Vagina (tissue), 2 donors: ENCODE data around the gene TRAPPC4.

Source experiments
- POLR2A ChIP-seq, 2 donors: fragments of 450-650 bp; IDR thresholded peaks; one replicate each; pipeline ENCODE4 v1.6.1; 2017; ENCODE audit warnings: antibody characterized with exemption in 2 of 2, mild to moderate bottlenecking in 2 of 2, moderate library complexity in 2 of 2
- POLR2AphosphoS5 ChIP-seq, 2 donors: sonication (generic); formaldehyde crosslinking; IDR thresholded peaks; one replicate each; pipeline ENCODE4 v1.9.0; 2017; ENCODE audit warnings: antibody characterized with exemption in 2 of 2, mild to moderate bottlenecking in 2 of 2, low read depth in 1 of 2; ENCODE audit not compliant: insufficient read depth in 1 of 2

DNA sequence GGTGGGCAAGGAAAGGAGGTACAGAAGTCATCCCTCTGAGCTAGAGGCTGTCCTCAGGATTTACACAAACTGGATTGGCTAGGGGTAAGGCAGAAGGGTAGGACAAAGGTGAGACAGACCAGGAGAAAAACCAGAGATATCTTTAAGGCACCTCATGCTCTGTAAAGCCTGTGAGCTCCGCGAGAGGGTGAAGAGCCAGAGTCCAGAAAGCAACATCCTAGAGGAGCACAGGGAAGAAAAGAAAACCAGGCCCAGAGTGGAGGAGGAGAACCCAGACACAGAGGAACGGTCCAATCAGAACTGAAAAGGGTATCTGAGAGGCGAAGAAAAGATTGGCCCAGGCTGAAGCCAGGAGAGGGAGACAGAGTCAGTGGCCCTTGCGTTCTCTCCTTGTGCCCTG lies 7.0 kb downstream of the TRAPPC4 start:
- no peak for TF ChIP-seq POLR2A (IDR thresholded peaks at IDR 0.05)
- no peak for TF ChIP-seq POLR2AphosphoS5 (IDR thresholded peaks at IDR 0.05; ENCODE audit: insufficient read depth in 1 of 2, low read depth in 1 of 2)
